HG03066 (cell line): Measurements from ENCODE around the gene MITF.

Experiments
- ATAC-seq: cut with Tn5 transposase; IDR thresholded peaks from one replicate; pipeline ENCODE4 v1.9.1; 2021; ENCODE audit warnings: low read depth; ENCODE audit not compliant: unreplicated experiment

MITF gene

GRCh38 chr3:69941439-69942176 is 202.3 kb downstream of the MITF start:
- ATAC-seq = no peak

- no peak for ATAC-seq
These were observed 205.7 kb downstream of the MITF start for GRCh38 chr3:69944931-69945493.

- no peak for ATAC-seq
These were observed 209.1 kb downstream of the MITF start for GRCh38 chr3:69948246-69948862.

- ATAC-seq = no peak
These were observed 212.4 kb downstream of the MITF start for GRCh38 chr3:69951616-69952015.

GRCh38 chr3:69959581-69959980 is 220.3 kb downstream of the MITF start:
- ATAC-seq = no peak

GRCh38 chr3:69961706-69962439 is 222.6 kb downstream of the MITF start:
- ATAC-seq = no peak

GRCh38 chr3:69963643-69964042 is 224.4 kb downstream of the MITF start:
- ATAC-seq = no peak

GRCh38 chr3:69967156-69967555 is 227.9 kb downstream of the MITF start:
- no peak for ATAC-seq

GRCh38 chr3:69970827-69971226 is 231.6 kb downstream of the MITF start:
- no peak for ATAC-seq

- no peak for ATAC-seq
These were observed 233.4 kb downstream of the MITF start for GRCh38 chr3:69972672-69973071.

GRCh38 chr3:69976021-69976420 is 236.8 kb downstream of the MITF start:
- ATAC-seq = no peak

- no peak for ATAC-seq
These were observed 244.4 kb downstream of the MITF start for GRCh38 chr3:69983546-69984265.

GRCh38 chr3:69985266-69985665 is 246.0 kb downstream of the MITF start:
- no peak for ATAC-seq

GRCh38 chr3:69986419-69986818 is 247.2 kb downstream of the MITF start:
- no peak for ATAC-seq

- no peak for ATAC-seq
These were observed 248.6 kb downstream of the MITF start for GRCh38 chr3:69987833-69988232.

- no peak for ATAC-seq
These were observed 254.5 kb downstream of the MITF start for GRCh38 chr3:69993757-69994156.

- ATAC-seq = no peak
These were observed 255.7 kb downstream of the MITF start for GRCh38 chr3:69994919-69995318.

- ATAC-seq = no peak
These were observed 258.5 kb downstream of the MITF start for GRCh38 chr3:69997631-69998307.

- ATAC-seq = no peak
These were observed 259.5 kb downstream of the MITF start for GRCh38 chr3:69998759-69999139.
